ENCODE results near the gene RXFP4. TPM values are rescaled to one million over a fixed set of nuclear protein-coding genes. Genes with fewer than 3 reads are reported as not detected.
"Not testable (repeated sequence)": the region's sequence is repeated elsewhere in the genome, so short reads cannot be mapped to it uniquely, and the experiment has no call there.

Gene RXFP4, protein sequence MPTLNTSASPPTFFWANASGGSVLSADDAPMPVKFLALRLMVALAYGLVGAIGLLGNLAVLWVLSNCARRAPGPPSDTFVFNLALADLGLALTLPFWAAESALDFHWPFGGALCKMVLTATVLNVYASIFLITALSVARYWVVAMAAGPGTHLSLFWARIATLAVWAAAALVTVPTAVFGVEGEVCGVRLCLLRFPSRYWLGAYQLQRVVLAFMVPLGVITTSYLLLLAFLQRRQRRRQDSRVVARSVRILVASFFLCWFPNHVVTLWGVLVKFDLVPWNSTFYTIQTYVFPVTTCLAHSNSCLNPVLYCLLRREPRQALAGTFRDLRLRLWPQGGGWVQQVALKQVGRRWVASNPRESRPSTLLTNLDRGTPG
- total RNA-seq (not detected), polyA plus RNA-seq (1 to 10 TPM in 1 of 4 donors, under 1 TPM in 1, not detected in 2; 0.32 to 1.4 TPM)

DNA sequence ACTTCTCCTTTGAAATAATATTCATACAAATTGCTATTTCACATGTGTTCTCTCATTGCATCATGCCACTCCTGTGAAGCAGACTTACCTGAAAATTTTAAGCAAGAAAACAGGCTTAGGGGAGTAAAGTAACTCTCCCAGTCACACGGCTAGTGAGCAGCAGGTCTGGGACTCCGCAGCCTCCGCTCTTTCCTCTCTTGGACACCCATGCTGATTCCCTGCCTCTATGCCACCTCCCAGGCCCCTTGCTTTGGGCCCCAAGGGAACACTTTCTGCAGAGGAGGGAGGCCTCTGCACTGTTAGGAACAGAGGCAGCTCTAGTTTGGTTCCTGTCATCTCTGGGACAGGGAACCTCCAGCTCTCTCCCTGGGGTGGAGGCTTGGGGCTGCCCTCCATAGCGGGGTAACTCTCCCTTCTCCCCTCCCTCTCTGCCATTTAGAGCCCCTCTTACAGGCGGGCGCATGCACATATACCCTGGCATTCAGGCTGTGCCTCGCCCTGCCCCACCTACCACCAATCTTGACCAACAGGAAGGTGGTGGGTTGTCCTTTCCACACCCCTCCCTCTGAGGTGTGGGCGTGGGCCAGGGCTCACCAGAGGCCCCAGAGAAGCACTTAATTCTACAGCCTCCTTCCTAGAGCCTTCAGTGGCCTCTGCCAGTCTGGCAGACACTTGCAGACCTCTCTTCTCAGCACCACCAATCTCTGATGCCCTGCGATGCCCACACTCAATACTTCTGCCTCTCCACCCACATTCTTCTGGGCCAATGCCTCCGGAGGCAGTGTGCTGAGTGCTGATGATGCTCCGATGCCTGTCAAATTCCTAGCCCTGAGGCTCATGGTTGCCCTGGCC lies at the start of gene RXFP4:
Gene RXFP4 (plus strand): TSS at position 646 of the 852 bp plus-strand sequence. CDS start 72 bp downstream, at position 718.
- Mint-ChIP-seq H3K9me3 (no peaks in the 10 kb centered on the region), H3K36me3 (peaks cover 6% of the 10 kb centered on the region), H3K27ac (peak within 1 kb of the TSS; percentile 72 to 90 (median 86)), H3K27me3 (no peaks in the 10 kb centered on the region), H3K4me1 (peaks cover 15 to 60% (median 39%) of the 10 kb centered on the region in 4 donors), H3K4me3 (peak within 1 kb of the TSS; percentile 38 to 48 (median 46))
- Histone ChIP-seq H3K27ac (ENCODE audit: insufficient read depth, low read length, poor library complexity, severe bottlenecking) (peak within 1 kb of the TSS; percentile 36), H3K27me3 (ENCODE audit: control insufficient read depth, insufficient read depth, low read length) (no peaks in the 10 kb centered on the region), H3K4me3 (ENCODE audit: low read depth, low read length) (no peak within 1 kb of the TSS), H3K4me1 (ENCODE audit: control insufficient read depth, insufficient read depth, low read length, poor library complexity, severe bottlenecking) (peaks cover 38% of the 10 kb centered on the region), H3K36me3 (ENCODE audit: control insufficient read depth, insufficient read depth, low read length) (no peaks in the 10 kb centered on the region), H3K9me3 (ENCODE audit: control insufficient read depth in 2 of 2, low read length in 2 of 2) (no peaks in the 10 kb centered on the region)
- DNase-seq (no peak), ATAC-seq (ENCODE audit: low read depth in 2 of 2) (no peak)

DNA sequence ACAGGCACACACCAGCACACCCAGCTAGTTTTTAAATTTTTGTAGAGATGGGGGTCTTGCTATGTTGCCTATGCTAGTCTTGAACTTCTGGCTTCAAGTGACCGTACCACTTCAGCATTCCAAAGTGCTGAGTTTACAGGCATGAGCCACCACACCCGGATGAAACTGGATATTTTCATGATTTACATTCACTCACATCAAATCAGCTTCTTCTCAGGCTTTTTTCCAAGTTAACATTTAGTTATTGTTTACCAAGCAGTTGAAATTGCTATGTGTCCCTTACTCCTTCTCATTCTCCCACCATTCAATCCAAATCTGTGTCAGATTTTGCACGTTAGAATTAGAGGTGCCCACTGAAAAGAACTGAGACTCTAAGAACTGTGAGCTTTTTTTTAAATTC lies 48.6 kb upstream of the RXFP4 start:
- no peak overlapping the region for H3K4me3 ChIP-seq (ENCODE audit: low read depth, low read length)
- peaks cover 8% of the 10 kb centered on the region for H3K36me3 ChIP-seq (ENCODE audit: control insufficient read depth, insufficient read depth, low read length)
- H3K36me3 Mint-ChIP-seq = peaks cover 5% of the 10 kb centered on the region
- no peaks in the 10 kb centered on the region for H3K9me3 Mint-ChIP-seq
- no peak overlapping the region for H3K4me3 Mint-ChIP-seq
- H3K27ac Mint-ChIP-seq = peak overlapping the region; percentile 59 to 82 (median 74)
- H3K9me3 ChIP-seq (ENCODE audit: control insufficient read depth in 2 of 2, low read length in 2 of 2) = no peaks in the 10 kb centered on the region
- ATAC-seq (ENCODE audit: low read depth in 2 of 2) (no peak), DNase-seq (no peak)
- H3K27me3 ChIP-seq (ENCODE audit: control insufficient read depth, insufficient read depth, low read length) = no peaks in the 10 kb centered on the region
- no peaks in the 10 kb centered on the region for H3K27me3 Mint-ChIP-seq
- H3K4me1 ChIP-seq (ENCODE audit: control insufficient read depth, insufficient read depth, low read length, poor library complexity, severe bottlenecking) = no peaks in the 10 kb centered on the region
- H3K27ac ChIP-seq (ENCODE audit: insufficient read depth, low read length, poor library complexity, severe bottlenecking) = no peak overlapping the region
- H3K4me1 Mint-ChIP-seq = peaks cover 0 to 12% (median 10%) of the 10 kb centered on the region in 4 donors

DNA sequence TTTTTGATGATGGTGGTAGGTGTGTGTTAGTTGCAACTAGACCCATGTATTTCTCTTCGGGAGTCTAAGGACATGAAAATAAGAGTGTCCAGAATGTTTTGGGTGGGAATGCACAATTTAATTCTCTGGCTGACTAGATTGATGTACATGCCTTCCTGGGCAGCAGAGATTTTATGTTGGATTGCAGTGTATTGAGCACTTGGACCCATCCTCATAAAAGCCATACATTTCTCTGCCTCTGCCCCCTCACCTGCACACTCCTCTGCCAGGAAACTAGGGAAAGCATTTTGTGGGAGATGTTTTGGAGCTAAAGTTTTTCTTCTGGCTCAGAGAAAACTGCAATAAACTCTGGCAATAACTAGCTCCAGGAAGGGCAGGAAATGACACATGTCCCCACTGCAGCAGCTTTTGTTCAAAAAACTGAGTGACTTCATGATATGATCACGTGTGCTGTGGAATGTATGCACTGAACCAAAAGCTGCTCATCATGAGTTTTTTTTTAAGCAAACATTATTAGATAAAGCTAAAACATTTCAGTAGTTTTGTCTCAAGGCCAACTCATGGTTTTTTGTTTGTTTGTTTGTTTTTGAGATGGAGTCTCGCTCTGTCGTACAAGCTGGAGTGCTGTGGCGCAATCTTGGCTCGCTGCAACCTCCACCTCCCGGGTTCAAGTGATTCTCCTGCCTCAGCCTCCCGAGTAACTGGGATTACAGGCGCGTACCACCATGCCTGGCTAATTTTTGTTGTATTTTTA lies 47.9 kb upstream of the RXFP4 start:
- H3K4me1 Mint-ChIP-seq = peaks cover 0 to 12% (median 10%) of the 10 kb centered on the region in 4 donors
- Histone ChIP-seq H3K27me3 (ENCODE audit: control insufficient read depth, insufficient read depth, low read length) (no peaks in the 10 kb centered on the region), H3K4me3 (ENCODE audit: low read depth, low read length) (no peak overlapping the region), H3K9me3 (ENCODE audit: control insufficient read depth in 2 of 2, low read length in 2 of 2) (no peaks in the 10 kb centered on the region), H3K36me3 (ENCODE audit: control insufficient read depth, insufficient read depth, low read length) (peaks cover 12% of the 10 kb centered on the region), H3K4me1 (ENCODE audit: control insufficient read depth, insufficient read depth, low read length, poor library complexity, severe bottlenecking) (no peaks in the 10 kb centered on the region), H3K27ac (ENCODE audit: insufficient read depth, low read length, poor library complexity, severe bottlenecking) (no peak overlapping the region)
- peak in 2 of 3 donors; percentile 21 to 68 for DNase-seq
- H3K9me3 Mint-ChIP-seq = no peaks in the 10 kb centered on the region
- no peaks in the 10 kb centered on the region for H3K27me3 Mint-ChIP-seq
- H3K4me3 Mint-ChIP-seq = no peak overlapping the region
- H3K27ac Mint-ChIP-seq = peak overlapping the region; percentile 59 to 82 (median 74)
- peaks cover 7% of the 10 kb centered on the region for H3K36me3 Mint-ChIP-seq
- peak; percentile 76 to 88 for ATAC-seq (ENCODE audit: low read depth in 2 of 2)

DNA sequence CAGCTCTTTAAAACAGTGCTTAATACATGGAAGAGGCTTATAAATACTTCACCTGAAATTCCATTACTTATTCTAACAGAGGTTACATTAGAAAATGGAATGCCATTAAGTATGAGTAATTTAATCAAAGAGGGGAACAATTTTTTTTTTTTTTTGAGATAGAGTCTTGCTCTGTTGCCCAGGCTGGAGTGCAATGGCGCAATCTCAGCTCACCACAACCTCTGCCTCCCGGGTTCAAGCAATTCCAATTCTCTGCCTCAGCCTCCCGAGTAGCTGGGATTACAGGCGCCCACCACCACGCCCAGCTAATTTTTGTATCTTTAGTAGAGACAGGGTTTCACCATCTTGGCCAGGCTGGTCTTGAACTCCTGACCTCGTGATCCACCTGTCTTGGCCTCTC lies 45.8 kb upstream of the RXFP4 start:
- H3K27ac Mint-ChIP-seq = not testable (repeated sequence)

DNA sequence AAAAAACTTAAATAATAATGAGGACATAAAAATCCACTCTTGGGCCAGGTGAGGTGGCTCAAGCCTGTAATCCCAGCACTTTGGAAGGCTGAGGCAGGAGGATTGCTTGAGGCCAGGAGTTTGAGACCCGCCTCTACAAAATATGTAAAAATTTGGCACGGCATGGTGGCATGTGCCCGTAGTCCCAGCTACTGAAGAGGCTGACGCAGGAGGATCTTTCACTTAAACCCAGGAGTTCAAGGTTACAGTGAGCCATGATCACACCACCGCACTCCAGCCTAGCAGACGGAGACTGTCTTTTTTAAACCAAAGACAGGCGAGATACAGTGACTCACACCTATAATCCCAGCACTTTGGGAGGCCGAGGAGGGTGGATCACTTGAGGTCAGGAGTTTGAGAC lies 45.0 kb upstream of the RXFP4 start:
- peaks cover 21% of the 10 kb centered on the region for H3K36me3 Mint-ChIP-seq
- H3K27ac Mint-ChIP-seq = peak overlapping the region in 1 of 3 donors; percentile 41
- H3K27me3 ChIP-seq (ENCODE audit: control insufficient read depth, insufficient read depth, low read length); ATAC-seq (ENCODE audit: low read depth in 2 of 2); H3K9me3 Mint-ChIP-seq; DNase-seq; H3K27ac ChIP-seq (ENCODE audit: insufficient read depth, low read length, poor library complexity, severe bottlenecking); H3K4me3 Mint-ChIP-seq; H3K4me3 ChIP-seq (ENCODE audit: low read depth, low read length); H3K4me1 ChIP-seq (ENCODE audit: control insufficient read depth, insufficient read depth, low read length, poor library complexity, severe bottlenecking); H3K27me3 Mint-ChIP-seq; H3K9me3 ChIP-seq (ENCODE audit: control insufficient read depth in 2 of 2, low read length in 2 of 2): not testable (repeated sequence)
- H3K4me1 Mint-ChIP-seq = peaks cover 10 to 23% (median 15%) of the 10 kb centered on the region in 4 donors
- H3K36me3 ChIP-seq (ENCODE audit: control insufficient read depth, insufficient read depth, low read length) = peaks cover 40% of the 10 kb centered on the region

More for the DNA sequence above, 45.8 kb upstream of the RXFP4 start:
- ATAC-seq (ENCODE audit: low read depth in 2 of 2); H3K27ac ChIP-seq (ENCODE audit: insufficient read depth, low read length, poor library complexity, severe bottlenecking); H3K4me3 Mint-ChIP-seq; H3K9me3 ChIP-seq (ENCODE audit: control insufficient read depth in 2 of 2, low read length in 2 of 2); H3K27me3 ChIP-seq (ENCODE audit: control insufficient read depth, insufficient read depth, low read length); H3K4me1 ChIP-seq (ENCODE audit: control insufficient read depth, insufficient read depth, low read length, poor library complexity, severe bottlenecking); DNase-seq; H3K9me3 Mint-ChIP-seq; H3K4me3 ChIP-seq (ENCODE audit: low read depth, low read length); H3K27me3 Mint-ChIP-seq: not testable (repeated sequence)
- H3K4me1 Mint-ChIP-seq = peaks cover 10 to 23% (median 15%) of the 10 kb centered on the region in 4 donors
- peaks cover 21% of the 10 kb centered on the region for H3K36me3 Mint-ChIP-seq
- H3K36me3 ChIP-seq (ENCODE audit: control insufficient read depth, insufficient read depth, low read length) = peaks cover 32% of the 10 kb centered on the region

DNA sequence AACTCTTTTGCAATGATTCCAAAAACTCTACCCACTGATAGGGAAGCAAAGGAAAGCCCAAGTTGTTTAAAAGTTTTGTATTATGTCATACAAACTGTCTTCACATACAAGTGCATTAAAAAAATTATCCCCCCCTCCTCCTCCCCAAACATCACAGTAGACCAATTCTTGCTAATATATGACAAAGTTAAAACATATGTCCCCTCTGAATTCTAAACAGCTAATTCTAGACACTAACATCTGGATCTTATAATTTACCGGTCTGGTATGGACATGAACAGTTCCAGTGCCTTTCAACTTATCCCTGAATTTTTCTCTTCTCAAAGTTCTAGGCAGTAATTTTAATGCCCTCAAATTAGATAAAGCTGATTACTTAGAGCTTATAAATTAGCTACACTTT lies 43.7 kb upstream of the RXFP4 start:
- Mint-ChIP-seq H3K4me3 (no peak overlapping the region), H3K27me3 (no peaks in the 10 kb centered on the region), H3K27ac (peak overlapping the region in 1 of 3 donors; percentile 59), H3K36me3 (peaks cover 21% of the 10 kb centered on the region), H3K4me1 (peaks cover 10 to 23% (median 15%) of the 10 kb centered on the region in 4 donors), H3K9me3 (no peaks in the 10 kb centered on the region)
- H3K36me3 ChIP-seq (ENCODE audit: control insufficient read depth, insufficient read depth, low read length) = peaks cover 47% of the 10 kb centered on the region
- no peaks in the 10 kb centered on the region for H3K27me3 ChIP-seq (ENCODE audit: control insufficient read depth, insufficient read depth, low read length)
- no peak overlapping the region for H3K27ac ChIP-seq (ENCODE audit: insufficient read depth, low read length, poor library complexity, severe bottlenecking)
- no peaks in the 10 kb centered on the region for H3K9me3 ChIP-seq (ENCODE audit: control insufficient read depth in 2 of 2, low read length in 2 of 2)
- ATAC-seq (ENCODE audit: low read depth in 2 of 2) (no peak), DNase-seq (no peak)
- H3K4me3 ChIP-seq (ENCODE audit: low read depth, low read length) = no peak overlapping the region
- H3K4me1 ChIP-seq (ENCODE audit: control insufficient read depth, insufficient read depth, low read length, poor library complexity, severe bottlenecking) = no peaks in the 10 kb centered on the region

DNA sequence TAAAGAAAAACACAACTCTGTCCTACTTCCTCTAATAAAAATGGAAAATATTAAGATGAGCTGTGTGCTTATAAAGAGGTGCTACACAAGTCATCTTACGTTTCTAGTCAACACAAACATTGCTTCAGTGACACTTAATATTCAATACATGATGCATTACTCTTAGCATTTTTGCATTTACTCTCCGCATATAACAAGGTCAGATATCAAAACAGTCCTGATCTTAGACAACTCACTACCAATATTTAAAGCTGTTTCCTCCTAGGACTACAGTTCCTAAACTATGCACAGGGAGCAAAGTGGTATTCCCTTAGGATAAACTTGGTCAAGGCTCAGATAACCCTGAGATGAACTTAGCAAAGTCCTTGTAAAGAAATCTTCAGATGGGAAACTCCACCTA lies 42.5 kb upstream of the RXFP4 start:
- Mint-ChIP-seq H3K27me3 (no peaks in the 10 kb centered on the region), H3K36me3 (peaks cover 21% of the 10 kb centered on the region), H3K4me1 (peaks cover 2 to 15% (median 8%) of the 10 kb centered on the region in 4 donors), H3K4me3 (no peak overlapping the region), H3K9me3 (no peaks in the 10 kb centered on the region), H3K27ac (peak overlapping the region in 1 of 3 donors; percentile 7)
- no peaks in the 10 kb centered on the region for H3K9me3 ChIP-seq (ENCODE audit: control insufficient read depth in 2 of 2, low read length in 2 of 2)
- H3K27ac ChIP-seq (ENCODE audit: insufficient read depth, low read length, poor library complexity, severe bottlenecking) = no peak overlapping the region
- H3K27me3 ChIP-seq (ENCODE audit: control insufficient read depth, insufficient read depth, low read length) = no peaks in the 10 kb centered on the region
- H3K4me1 ChIP-seq (ENCODE audit: control insufficient read depth, insufficient read depth, low read length, poor library complexity, severe bottlenecking) = no peaks in the 10 kb centered on the region
- ATAC-seq (ENCODE audit: low read depth in 2 of 2) (no peak), DNase-seq (no peak)
- H3K36me3 ChIP-seq (ENCODE audit: control insufficient read depth, insufficient read depth, low read length) = peaks cover 54% of the 10 kb centered on the region
- H3K4me3 ChIP-seq (ENCODE audit: low read depth, low read length) = no peak overlapping the region

Data from CD4-positive, CD25-positive, alpha-beta regulatory T cell (primary cell).